HG03103 (cell line): Measurements from ENCODE around the gene NAIF1.
"Not testable (repeated sequence)": the region's sequence is repeated elsewhere in the genome, so short reads cannot be mapped to it uniquely, and the experiment has no call there.

Experiments used
- ATAC-seq: cut with Tn5 transposase; IDR thresholded peaks from one replicate; pipeline ENCODE4 v1.9.1; 2021; ENCODE audit warnings: low read depth; ENCODE audit not compliant: unreplicated experiment

The NAIF1 gene

DNA sequence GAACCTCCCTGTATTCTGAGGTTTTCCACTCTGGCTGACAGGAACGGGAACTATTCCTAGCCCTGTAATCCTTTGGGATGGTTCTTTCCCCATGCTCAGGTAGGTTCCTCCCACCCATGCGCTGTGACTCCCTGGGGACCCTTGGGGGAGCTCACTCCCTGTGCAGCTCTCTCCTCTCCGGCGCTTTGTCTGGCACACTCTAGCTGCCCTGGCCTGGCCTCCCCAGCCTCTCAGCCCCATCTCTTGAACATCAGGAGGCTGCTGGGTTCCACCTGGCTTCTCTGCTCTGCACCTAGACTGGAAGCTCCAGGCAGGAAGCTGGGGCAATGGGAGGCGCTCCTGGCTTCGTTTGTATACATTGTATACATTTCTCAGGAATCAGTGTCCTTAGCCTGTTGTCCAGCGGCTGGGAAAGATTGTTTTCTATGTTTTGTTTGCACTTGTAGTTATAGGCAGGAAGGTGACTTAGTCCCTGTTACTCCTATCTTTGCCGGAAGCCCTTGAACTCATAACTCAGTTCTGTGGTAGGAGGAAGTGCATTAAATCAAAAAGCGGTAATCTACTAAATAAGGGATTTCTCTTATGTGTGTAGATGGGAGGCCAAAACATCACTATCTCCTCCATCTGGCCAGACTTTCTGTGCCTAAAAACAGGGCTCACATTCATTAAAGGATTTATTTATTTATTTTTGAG is 21.3 kb upstream of the NAIF1 start:
- no peak for ATAC-seq

DNA sequence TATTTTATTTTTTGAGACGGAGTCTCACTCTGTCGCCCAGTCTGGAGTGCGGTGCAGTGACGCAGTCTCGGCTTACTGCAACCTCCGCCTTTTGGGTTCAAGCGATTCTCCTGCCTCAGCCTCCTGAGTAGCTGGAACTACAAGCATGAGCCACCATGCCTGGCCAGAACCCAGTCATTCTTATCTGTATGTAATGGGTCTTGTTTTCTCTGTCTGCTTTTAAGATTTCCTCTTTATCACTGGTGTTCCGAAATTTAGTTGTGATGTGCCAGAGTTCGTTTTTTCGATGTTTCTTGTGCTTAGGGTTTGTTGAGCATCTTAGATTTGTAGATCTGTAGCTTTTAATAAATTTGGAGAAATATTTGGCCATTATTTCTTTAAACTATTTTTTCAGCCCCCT is 20.1 kb upstream of the NAIF1 start:
- no peak for ATAC-seq

DNA sequence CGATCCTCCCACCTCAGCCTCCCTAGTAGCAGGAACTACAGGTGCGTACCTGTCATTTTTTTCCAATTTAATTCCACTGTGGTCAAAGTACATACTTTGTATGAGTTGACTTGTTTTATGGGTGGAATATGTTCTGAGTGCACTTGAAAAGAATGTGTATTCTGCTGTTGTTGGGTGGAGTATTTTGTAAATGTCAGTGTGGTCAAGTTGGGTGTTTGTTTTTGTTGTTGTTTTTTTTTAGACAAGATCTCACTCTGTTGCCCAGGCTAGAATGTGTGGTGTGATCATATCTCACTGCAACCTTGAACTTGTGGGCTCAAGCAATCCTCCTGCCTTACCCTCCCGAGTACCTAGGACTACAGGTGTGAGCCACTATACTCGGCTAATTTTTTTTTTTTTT is 18.8 kb upstream of the NAIF1 start:
- no peak for ATAC-seq

DNA sequence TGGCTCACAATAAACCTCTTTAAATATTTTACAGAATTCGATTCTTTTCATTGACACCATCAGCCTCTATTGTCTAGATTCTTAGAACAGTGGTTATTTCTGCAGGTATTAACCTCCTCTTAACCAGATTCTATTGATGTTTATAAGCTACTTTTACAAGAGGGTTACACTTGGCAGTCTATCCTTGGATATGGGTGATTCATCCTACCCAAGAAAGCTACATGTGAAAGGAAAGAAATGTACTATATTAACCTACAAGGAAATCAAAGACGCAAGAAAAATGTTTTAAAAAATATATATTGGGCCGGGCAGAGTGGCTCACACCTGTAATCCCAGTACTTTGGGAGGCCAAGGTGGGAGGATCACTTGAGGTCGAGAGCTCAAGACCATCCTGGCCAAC is 17.6 kb upstream of the NAIF1 start:
- no peak for ATAC-seq

DNA sequence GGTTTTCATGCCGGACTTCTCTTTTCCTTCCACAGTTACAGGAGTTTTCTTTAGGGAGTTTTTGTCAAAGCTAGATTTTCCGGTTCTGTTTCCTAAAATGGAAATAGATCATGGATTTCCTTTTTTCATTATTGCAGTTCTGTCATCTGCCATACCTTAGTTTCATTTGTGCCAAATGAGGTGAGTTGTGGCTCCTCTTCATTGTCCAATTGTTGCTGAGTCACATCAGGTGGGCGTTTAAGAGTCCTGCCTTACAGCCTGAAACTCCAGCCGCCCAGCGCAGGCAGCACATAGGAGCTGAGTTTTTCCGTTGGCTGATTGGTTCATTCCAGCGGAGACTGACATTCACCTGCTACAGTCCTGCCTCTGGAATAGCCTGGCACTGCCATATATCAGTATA is 15.0 kb upstream of the NAIF1 start:
- no peak for ATAC-seq

DNA sequence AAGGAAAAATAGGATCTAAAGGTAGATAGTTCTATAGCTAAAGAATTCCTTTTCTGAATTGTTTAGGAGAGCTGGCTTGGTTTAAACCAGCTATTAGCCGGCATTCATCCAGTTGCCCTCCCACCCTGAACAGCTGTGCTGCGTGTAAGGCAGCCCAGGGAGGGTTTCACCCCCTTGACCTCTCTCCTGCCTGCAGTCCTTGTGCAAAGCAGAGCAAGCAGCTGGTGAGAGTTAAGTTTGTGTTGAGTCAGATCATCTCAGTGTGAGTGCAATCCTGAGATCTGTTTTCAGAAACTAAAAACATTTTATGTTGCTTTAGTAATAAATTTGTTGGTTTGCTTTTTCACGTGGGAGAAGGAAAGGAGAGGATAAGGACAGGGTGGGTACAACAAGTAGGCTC is 13.9 kb upstream of the NAIF1 start:
- ATAC-seq: no peak

DNA sequence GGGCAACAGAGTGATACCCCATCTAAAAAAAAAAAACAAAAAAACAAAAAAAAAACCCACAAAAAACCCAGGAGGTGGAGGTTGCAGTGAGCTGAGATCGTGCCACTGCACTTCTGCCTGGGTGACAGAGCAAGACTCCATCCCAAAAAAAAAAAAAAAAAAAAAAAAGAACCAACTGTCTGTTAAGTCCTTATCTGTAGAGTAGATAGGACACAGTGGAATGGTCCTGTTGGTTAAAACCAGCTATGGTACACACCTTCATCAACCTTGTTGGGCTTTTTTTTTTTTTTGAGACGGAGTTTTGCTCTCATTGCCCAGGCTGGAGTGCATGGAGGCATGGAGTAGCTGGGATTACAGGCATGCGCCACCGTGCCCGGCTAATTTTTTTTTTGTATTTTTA is 13.1 kb upstream of the NAIF1 start:
- no peak for ATAC-seq

DNA sequence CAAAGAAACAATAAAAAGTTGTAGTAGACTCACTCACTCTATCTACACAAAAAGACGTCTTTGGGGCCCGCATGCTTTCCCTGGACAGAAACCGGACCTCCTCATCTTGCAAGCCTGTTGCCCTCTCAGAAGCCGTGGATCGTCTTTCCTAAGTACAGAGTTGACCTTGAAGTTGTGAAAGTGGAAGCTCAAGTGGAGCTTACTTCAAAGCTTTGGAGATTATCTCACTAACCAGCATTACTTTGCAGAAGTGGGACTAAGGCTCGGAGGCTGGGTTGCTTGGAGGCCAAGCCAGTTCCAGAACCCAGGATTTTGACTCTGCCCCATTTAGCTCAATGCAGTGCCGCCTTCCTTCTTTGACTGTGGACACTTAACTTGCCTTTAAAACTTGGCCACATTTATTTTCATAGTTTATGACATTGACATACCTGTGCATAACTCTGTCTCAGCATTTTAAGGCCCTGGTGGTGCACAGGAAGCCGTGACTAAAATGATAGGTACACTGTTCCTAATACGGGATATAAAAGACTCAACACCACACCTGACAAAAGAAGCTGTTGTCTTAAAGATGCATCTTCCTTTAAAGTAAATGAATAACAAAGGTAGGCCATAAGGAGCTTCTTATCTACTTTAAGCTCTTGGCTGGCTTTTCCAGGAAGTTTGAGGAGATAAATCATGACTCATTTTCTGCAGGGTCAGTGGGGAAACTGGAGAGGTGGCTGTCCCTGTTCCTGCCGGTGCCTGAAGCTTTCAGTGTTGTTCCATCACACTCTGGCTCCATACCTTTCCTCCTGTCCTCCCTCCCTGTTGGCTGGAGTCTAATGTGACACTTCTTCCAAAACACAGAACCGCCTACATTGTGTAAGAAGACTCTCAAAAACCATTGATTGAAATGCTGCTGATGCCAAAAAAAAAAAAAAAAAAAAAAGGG is 11.6 kb upstream of the NAIF1 start:
- ATAC-seq: no peak

DNA sequence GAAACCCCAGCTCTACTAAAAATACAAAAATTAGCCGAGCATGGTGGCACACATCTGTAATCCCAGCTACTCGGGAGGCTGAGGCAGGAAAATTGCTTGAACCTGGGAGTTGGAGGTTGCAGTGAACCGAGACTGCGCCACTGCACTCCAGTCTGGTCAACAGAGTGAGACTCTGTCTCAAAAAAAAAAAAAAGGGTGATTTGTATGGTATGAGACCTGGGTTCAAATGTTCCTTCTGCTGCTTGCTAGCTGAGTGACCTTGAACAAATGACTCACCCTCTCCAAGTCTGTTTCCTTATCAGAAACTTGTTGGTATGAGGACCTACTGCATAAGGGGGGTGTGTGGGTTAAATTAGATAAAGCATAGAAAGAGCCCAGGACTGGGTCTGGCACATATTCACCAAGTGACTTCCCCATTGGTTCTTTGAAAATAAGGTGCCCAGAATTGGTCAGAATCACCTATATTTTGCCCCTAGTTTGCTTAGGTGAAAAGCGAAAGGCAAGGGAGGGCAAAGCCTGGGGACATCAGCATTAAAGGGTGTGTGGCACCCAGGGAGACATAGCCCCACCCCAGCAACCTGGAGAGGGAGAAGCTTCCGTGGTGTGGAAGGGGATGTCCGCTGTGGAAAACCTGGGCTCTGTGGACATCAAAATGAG is 10.9 kb upstream of the NAIF1 start:
- no peak for ATAC-seq

DNA sequence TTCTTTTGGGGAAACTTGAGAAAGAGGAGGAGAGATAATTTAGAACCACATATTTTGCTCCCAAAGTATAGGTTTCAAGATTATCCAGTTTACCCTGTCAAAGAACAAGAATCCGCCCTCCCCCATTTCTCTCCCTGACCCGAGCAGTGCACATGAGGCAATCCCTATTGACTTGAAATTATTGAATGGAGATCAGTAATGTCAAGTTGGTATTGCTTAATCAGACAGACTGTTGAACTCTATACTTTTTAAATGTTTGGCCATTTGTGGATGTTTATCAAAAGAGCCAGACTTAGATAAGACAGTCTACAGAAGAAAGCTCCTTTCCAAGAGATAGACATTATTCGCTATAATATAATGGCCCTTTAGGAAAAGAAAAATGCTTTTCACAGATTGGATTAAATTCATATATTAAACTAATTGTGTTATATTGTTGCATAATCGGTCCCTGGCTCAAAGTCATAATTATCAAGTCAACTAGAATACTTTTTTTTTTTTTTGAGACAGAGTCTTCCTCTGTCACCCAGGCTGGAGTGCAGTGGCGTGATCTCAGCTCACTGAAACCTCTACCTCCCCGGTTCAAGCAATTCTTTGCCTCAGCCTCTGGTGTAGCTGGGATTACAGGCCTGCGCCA is 6.2 kb upstream of the NAIF1 start:
- no peak for ATAC-seq

DNA sequence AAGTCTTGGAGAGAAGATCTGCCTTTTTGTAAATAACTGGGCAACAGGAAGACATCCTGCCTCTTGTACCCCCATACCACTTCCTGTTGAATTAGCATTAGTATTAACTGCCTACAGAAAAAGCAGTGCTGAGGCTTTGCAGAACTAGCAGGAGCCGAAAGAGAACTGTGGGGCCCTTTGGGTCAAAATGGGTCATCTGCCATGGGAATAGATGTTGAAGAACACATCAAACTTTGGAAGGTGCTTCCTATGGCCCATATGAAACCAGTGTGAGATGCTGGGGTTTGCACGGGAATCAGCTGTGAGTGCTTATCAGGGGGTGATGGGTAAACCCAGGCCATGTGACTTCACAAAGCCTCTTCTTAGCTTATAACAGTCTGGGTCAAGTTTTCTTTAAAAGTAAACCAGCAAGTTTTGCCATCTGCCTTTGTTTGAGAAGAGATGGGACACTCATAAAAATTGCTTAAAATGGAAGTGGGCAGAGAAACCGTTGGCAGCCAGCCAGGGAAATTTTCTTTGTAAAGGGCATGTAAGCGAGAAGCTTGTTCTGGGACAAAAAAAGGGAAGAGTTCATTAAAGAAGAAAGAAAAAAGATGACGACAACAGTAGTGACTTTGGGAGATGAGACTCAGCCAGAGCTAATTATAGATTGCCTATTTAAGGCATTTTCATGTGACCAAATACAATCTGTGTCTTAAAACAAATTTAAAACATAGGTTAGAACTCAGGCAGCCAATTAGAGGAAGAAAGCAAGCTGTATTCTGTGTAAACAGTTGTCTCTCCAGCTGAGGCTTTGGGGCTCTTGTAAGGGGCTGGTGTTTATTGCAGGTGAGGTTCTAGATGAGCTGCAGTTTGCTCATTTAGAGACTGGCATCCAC is 5.3 kb upstream of the NAIF1 start:
- no peak for ATAC-seq

DNA sequence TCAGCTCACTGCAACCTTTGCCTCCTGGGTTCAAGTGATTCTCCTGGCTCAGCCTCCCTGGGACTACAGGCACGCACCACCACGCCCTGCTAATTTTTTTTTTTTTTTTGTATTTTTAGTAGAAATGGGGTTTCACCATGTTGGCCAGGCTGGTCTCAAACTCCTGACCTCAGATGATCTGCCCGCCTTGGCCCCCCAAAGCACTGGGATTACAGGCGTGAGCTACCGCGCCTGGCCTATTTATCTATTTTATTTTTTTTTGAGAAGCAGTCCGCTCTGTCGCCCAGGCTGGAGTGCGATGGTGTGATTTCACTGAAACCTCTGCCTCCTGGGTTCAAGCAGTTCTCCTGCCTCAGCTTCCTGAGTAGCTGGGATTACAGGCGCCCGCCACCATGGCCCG is 4.4 kb upstream of the NAIF1 start:
- not testable (repeated sequence) for ATAC-seq

DNA sequence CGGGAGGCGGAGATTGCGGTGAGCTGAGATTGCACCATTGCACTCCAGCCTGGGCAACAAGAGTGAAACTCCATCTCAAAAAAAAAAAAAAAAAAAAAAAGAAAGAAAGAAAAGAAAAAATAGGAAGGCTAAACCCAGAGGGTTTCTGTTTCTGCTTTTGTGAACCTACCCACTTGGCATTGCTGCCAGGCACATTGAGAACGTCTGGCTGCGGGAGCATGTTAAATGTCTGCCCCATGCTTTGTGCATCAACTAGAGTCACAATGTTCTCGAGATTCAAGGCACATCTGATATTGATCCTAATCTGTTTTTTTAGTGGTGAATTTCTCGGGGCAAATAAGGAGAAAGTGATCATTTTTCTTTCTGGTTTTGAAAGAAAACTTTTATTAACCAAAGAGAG is 3.8 kb upstream of the NAIF1 start:
- ATAC-seq: no peak

DNA sequence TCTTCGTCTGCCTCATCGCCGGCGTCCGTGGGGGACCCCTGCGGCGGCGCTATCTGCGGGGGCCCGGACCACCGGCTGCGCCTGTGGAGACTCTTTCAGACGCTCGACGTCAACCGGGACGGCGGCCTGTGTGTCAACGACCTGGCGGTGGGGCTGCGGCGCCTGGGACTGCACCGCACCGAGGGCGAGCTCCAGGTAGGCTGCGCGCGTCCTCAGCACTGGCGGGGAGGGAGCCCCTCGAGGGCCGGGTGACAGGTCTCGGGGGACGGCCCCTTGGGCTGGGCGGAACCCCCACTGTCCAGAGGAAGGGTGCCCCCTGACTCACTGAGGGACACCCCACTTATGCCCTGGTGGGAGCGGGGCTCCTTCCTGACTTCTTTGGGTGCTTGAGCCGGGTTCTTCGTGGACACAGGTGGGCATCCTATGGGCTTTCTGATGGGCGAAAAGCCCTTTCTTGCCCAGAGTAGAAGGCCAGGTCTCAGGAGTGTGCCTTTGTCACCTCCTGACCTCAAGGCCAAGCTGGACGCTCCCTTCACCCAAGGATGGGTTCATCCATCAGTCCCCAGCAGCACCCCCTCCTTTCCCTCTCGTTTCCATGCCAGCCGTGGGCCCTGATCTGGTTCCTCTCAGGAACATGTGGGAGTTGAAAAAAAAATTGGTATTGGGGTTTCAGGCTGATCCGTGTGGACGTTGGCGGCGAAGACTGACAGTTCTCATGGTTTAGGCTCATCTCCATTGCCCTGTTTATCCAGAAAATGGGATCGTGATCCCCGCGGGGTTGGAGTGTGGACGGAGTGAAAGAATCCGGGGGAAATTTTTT is 1.5 kb upstream of the NAIF1 start:
- ATAC-seq: peak; percentile 3

DNA sequence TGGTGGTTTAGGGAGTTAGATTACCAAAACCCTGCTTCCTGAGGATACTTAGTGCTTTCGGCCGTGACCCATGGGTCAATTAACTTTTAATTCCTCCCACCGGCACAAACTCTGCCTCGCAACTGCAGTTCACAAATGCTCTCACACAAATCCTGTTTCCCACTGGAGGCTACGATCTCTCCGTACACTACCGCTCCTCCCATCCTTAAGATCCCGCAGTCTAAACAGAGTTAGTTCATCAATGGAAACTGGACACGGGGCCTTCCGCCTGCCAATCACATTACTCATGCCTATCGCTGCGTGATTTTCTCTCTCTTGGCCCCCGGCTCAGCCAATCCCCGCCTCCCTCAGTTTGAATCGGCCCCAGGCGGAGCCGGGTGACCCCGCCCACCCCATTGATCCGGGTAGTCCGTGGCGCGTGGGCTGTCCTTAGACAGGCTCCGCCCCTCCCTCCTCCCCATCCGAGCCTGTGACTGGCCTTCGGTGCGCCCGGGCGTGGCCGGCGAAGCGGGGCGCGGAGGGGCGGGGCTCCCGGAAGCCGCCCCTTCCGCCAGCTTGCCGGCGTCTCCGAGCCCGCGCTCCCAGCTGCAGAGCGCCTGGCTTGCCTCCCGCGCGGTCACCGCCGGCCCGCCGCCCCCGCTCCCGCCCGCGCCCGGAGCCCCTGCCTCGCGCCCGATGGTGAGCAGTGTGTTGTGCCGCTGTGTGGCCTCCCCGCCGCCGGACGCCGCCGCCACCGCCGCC is 695 bp upstream of the NAIF1 start, which contains the start of gene SLC25A25:
SLC25A25 (plus strand) TSS at position 588 of the 741 bp plus-strand sequence; CDS start at position 676, 88 bp downstream.
- peak; percentile 50 for ATAC-seq

DNA sequence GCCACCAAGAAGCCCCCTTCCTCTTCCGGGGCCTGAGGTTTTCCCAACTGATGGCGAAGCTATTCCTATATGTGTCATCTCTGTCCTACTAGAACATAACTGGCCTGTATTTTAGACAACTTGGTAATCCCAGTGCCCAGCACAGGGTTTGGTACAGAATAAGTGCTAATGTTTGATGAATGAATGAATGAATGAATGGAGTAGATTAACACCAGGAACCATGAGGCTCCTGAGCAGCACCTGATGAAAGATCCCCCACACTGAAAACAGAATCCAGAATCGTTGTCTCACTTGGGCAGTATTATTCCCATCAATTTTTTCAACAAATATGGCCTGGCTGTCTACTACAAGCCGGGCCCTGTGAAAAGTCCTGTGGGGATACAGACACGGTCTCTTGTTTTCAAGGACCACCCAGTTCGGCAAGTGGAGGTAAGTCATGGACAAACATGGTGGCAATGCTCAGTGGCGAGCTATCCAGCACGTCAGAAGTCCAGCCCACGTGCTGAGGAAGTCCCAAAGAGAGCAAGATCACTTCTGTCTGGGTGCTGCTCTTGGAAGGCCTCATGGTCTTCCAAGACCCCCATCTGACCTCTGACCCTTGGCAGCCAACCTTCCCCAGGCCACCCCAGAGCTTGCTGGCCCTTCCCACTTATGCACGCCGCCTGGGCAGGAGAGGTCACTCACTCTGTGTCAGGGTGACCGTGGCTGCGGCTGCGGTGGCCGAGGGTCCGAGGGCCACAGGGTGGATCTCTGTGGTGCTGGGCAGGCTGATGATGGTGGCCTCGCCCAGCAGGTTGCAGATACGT is 1.0 kb downstream of the NAIF1 start:
- no peak for ATAC-seq
